GM18870 (cell line): ENCODE data around the gene PROKR1.
A peak's percentile ranks its signal among the peaks of the same experiment; 100 is the strongest.
"Not testable (repeated sequence)": the region's sequence is repeated elsewhere in the genome, so short reads cannot be mapped to it uniquely, and the experiment has no call there.

Experiments used
- ATAC-seq: cut with Tn5 transposase; IDR thresholded peaks from one replicate; pipeline ENCODE4 v1.9.1; 2021; ENCODE audit warnings: moderate library complexity; ENCODE audit not compliant: unreplicated experiment

PROKR1 gene

GRCh38 chr2:68653538-68653982, 10.2 kb downstream of the PROKR1 start:
- ATAC-seq, result peak; percentile 90

DNA sequence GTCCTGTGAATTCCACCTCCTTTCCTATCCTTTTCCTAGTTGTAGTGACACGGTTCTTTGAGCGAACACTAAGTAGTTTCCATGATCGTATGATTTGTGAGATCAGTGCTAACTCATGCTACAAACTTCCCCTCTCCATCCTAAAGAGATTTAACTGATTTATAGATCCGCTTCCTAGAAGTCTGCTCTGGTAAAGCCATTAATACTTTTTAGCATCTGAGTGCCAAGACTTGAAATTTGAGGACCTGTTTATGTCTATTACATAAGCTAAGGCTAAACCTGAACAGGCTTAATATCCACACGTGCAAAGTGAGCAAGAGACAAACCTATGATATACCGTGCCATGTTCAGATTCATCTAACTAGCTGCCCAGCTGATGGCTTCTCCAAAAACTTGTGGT, 14.9 kb downstream of the PROKR1 start:
- no peak for ATAC-seq

- ATAC-seq, result no peak
Measured at GRCh38 chr2:68659081-68659480, 15.7 kb downstream of the PROKR1 start.

DNA sequence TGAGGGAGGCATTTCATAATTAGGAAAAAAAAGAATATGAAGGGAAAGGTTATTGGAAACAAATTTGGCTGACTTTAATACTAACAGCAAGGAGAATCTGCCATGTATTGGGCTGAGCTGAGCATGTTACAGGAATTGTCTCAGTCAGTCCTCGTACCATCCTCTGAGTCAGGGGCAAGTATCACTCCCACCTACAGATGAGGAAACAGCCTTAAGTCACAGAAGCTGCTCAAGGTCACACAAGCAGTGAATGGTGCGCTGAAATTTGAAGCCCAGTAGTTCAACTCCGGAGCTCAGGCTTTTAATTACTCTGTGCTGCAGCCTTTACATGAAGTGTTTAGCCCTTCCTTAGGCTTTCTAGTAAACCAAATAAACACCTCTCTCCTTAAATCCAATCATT, 17.3 kb downstream of the PROKR1 start:
- no peak for ATAC-seq

DNA sequence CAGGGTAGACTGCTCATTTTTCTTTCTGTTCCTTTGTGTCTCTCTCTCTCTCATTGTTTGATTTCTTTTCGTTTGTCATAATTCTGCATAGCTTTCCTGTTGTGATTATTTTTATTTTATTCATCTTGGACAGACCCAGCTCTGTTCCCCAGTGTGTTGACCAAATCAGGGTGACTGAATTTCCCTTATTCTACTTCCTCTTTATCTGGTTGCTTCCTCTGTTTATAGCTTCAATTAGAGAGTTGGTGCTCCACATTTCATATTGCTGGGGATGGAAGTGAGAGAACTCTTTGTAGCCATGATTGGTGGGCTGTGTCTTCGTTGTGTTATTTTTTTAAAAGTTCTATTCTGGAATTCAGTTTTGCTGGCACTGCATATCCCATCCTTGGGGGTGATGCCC, 19.1 kb downstream of the PROKR1 start:
- no peak for ATAC-seq

DNA sequence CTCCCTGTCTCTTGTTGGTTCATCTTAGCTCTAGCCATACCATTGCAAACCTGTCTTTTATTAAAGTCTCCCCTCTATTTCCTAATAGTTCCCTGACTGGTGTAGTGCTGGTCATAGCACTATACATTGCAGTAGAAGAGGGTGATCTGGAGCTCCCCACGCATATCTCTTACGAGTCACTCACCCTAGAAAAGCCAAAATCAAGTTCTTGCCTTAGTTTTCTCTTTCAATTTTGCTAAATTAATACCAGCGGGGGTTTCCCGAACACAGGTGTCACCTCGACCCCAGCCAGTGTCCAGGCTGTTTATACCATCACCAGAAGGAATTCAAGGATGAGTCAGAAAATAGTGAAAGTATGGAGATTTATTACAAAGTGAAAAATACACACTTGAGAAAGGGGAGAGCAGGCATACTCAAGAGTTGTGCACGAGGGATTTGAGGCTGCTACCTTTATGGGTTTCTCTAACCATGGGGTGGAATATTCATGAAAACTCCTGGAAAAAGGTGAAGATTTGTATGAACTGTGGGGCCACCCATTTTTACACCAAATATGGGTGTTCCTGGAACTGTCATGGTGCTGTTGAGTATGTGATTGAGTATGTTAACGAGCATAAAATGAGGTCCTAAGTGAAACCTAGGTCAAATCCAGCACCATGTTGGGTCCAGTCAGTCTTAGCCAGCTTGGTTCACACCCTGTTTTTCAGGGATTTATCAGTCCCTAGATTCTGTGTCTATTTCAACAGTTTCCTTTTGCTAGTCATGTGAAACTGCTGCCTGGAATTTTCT, 20.2 kb downstream of the PROKR1 start:
- ATAC-seq, result no peak

- ATAC-seq, result no peak
Measured at GRCh38 chr2:68667371-68667770, 24.0 kb downstream of the PROKR1 start.

- no peak for ATAC-seq
Measured at GRCh38 chr2:68669651-68670050, 26.3 kb downstream of the PROKR1 start.

DNA sequence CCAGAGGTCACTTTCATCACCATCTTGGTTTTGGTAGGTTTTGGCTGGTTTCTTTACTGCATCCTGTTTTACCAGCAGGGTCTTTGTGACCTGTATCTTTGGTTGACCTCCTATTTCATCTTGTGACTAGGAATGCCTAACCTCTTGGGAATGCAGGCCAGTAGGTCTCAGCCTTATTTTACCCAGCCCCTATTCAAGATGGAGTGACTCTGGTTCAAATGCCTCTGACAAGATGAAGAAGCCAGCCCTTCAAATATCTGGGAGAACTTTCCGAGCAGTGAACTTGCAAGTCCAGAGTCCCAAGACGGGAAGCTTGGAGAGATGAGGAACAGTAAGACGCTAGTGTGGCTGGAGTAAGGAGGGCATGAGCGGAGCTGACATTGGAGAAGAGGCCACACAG, 28.6 kb downstream of the PROKR1 start:
- no peak for ATAC-seq

DNA sequence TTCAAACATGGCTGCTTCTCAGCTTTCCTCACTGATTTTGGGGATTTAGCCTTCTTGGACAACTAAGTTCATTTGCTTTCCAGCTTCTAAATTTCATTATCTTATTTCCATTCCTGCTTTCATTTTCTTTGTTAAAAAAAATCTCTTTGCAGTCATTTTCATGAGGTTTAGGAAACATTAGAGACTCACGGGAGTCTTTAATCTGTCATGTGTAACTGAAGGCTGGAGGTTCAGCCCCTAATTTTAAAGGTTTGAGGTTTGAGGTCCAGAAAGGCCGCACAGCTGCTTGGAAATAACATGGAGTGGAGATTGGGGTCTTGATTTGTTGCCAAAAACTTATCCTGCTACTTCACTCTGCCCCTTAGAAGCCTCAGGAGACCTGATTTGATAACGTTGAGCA, 30.3 kb downstream of the PROKR1 start:
- ATAC-seq, result no peak

DNA sequence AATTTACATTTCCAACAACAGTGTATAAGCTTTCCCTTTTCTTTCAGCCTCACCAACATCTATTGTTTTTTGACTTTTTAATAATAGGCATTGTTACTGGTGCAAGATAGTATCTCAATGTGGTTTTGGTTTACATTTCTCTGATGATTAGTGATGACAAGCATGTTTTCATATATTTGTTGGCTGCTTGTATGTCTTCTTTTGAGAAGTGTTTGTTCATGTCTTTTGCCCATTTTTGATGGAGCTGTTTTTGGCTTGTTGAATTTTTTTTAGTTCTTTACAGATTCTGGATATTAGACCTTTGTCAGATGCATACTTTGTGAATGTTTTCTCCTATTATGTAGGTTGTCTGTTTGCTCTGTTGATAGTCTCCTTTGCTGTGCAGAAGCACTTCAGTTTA, 32.1 kb downstream of the PROKR1 start:
- no peak for ATAC-seq

DNA sequence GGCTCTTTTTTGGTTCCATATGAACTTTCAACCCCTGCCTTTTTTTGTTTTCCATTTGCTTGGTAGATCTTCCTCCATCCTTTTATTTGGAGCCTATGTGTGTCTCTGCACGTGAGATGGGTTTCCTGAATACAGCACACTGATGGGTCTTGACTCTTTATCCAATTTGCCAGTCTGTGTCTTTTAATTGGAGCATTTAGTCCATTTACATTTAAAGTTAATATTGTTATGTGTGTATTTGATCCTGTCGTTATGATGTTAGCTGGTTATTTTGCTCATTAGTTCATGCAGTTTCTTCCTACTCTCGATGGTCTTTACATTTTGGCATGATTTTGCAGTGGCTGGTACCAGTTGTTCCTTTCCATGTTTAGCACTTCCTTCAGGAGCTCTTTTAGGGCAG, 34.5 kb downstream of the PROKR1 start:
- not testable (repeated sequence) for ATAC-seq

- not testable (repeated sequence) for ATAC-seq
Measured at GRCh38 chr2:68679166-68679916, 36.0 kb downstream of the PROKR1 start.

- ATAC-seq, result not testable (repeated sequence)
Measured at GRCh38 chr2:68679917-68680267, 36.5 kb downstream of the PROKR1 start.

DNA sequence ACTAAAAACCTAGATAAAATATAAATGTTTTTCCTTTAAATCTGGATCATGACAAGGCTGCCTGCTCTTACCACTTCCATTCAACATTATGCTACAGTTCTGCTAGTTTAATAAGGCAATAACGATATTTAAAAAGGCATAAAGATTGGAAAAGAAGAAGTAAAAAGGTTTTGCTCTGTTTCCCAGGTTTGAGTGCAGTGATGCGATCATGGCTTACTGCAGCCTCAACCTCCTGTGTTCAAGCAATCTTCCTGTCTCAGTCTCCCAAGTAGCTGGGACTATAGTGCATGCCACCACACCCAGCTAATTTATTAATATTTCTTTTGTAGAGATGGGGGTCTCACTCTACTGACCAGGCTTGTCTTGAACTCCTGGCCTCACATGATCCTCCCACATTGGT, 40.8 kb downstream of the PROKR1 start:
- no peak for ATAC-seq

- no peak for ATAC-seq
Measured at GRCh38 chr2:68686178-68686577, 42.8 kb downstream of the PROKR1 start.

DNA sequence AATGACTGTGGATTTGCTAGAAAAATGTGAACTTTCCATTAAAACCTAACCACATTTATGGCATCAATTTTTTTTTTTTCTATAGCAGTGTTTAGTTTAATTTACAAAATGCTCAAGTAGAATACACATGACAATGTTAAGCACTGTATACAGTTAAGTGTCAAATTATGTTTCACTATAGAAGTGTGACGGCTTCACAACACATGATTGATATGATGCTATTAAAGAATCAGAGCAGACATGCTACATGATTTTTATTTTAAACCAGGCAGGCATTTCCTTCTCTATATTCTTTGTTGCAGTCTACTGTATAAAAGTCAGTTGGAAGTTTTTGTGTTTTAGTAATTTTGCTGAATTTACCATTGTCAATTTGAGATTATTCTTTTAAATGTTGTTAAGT, 43.6 kb downstream of the PROKR1 start:
- ATAC-seq, result no peak

GRCh38 chr2:68689553-68690537, 46.5 kb downstream of the PROKR1 start:
- ATAC-seq, result peak; percentile 96

GRCh38 chr2:68690851-68691250, 47.5 kb downstream of the PROKR1 start:
- no peak for ATAC-seq

- no peak for ATAC-seq
Measured at GRCh38 chr2:68692511-68692910, 49.1 kb downstream of the PROKR1 start.

DNA sequence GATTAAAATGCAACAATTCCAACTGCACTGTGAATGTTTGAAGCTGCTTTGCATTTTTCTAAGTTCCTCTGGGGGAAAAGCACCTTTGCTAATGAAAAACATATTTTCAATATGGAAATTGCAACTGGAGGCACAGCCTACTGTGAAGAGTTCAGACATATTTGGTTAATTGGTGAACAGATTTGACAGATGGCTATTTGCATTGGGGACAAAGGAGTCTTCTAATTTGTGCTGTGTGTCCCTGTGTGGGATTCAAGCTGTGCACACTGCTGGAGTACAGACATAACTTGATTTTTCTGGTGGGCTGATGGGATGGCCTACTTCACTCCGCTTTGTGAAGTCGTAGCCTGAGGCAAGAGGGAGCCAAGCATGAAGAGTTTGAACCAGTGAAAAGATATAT, 50.6 kb downstream of the PROKR1 start:
- no peak for ATAC-seq
